Trophoblast cell (in vitro differentiated cells and primary cell): ENCODE data around the gene ABHD12B.

Experiments
- DNase-seq, 2 donors: peaks; one replicate each; pipeline ENCODE4 v3.0.0-alpha.2; 2016
- H2AFZ ChIP-seq: 2 replicates; pipeline ENCODE4 v1.6.1; 2013; ENCODE audit warnings: low read length, moderate library complexity, mild to moderate bottlenecking; ENCODE audit not compliant: insufficient read depth, poor library complexity
- H2AK5ac ChIP-seq: 2 replicates; pipeline ENCODE4 v1.6.1; 2013; ENCODE audit warnings: mild to moderate bottlenecking, low read length
- H2BK120ac ChIP-seq: 2 replicates; pipeline ENCODE4 v1.6.1; 2013; ENCODE audit warnings: low read length, mild to moderate bottlenecking, moderate library complexity; ENCODE audit not compliant: insufficient read depth, poor library complexity
- H2BK12ac ChIP-seq: 2 replicates; pipeline ENCODE4 v1.6.1; 2013; ENCODE audit warnings: mild to moderate bottlenecking, low read length, moderate library complexity
- H2BK5ac ChIP-seq: 2 replicates; pipeline ENCODE4 v1.6.1; 2013; ENCODE audit warnings: low read length, low read depth, moderate library complexity, mild to moderate bottlenecking; ENCODE audit not compliant: poor library complexity
- H3K14ac ChIP-seq: 2 replicates; pipeline ENCODE4 v1.6.1; 2013; ENCODE audit warnings: mild to moderate bottlenecking, low read length
- H3K18ac ChIP-seq: 2 replicates; pipeline ENCODE4 v1.6.1; 2013; ENCODE audit warnings: mild to moderate bottlenecking, low read length
- H3K23ac ChIP-seq: 2 replicates; pipeline ENCODE4 v1.6.1; 2013; ENCODE audit warnings: low read length
- H3K27ac ChIP-seq: 2 replicates; pipeline ENCODE4 v1.5.1; 2013; ENCODE audit warnings: low read depth, mild to moderate bottlenecking, inconsistent platforms, low read length, moderate library complexity
- H3K27me3 ChIP-seq: 2 replicates; pipeline ENCODE4 v1.6.1; 2013; ENCODE audit warnings: inconsistent platforms, mild to moderate bottlenecking, low read length, moderate library complexity; ENCODE audit not compliant: insufficient read depth
- H3K36me3 ChIP-seq, 2 experiments: 1 replicate in 1 of 2; 2 replicates in 1 of 2; pipeline ENCODE4 v1.6.1; 2013; ENCODE audit warnings: low read length in 2 of 2, mild to moderate bottlenecking in 2 of 2, moderate library complexity in 1 of 2; ENCODE audit not compliant: insufficient read depth in 2 of 2, control insufficient read depth in 1 of 2
- H3K4ac ChIP-seq: 2 replicates; pipeline ENCODE4 v1.6.1; 2013; ENCODE audit warnings: low read depth, mild to moderate bottlenecking, low read length, moderate library complexity
- H3K4me1 ChIP-seq, 2 experiments: 1 replicate in 1 of 2; 2 replicates in 1 of 2; pipeline ENCODE4 v1.6.1; 2013; ENCODE audit warnings: low read length in 2 of 2, mild to moderate bottlenecking in 2 of 2, moderate library complexity in 1 of 2; ENCODE audit not compliant: insufficient read depth in 2 of 2, control insufficient read depth in 1 of 2
- H3K4me2 ChIP-seq: 2 replicates; pipeline ENCODE4 v1.6.1; 2013; ENCODE audit warnings: inconsistent platforms, mild to moderate bottlenecking, low read length, moderate library complexity
- H3K4me3 ChIP-seq: 2 replicates; pipeline ENCODE4 v1.5.1; 2013; ENCODE audit warnings: mild to moderate bottlenecking, low read depth, low read length, inconsistent platforms
- H3K79me1 ChIP-seq: one replicate; pipeline ENCODE4 v1.6.1; 2013; ENCODE audit warnings: low read length
- H3K79me2 ChIP-seq: 2 replicates; pipeline ENCODE4 v1.6.1; 2013; ENCODE audit warnings: low read length, mild to moderate bottlenecking; ENCODE audit not compliant: control insufficient read depth, insufficient read depth, poor library complexity
- H3K9ac ChIP-seq: 2 replicates; pipeline ENCODE4 v1.6.1; 2013; ENCODE audit warnings: mild to moderate bottlenecking, low read length
- H3K9me3 ChIP-seq: 2 replicates; pipeline ENCODE4 v1.6.1; 2013; ENCODE audit warnings: low read depth, mild to moderate bottlenecking, control low read depth, inconsistent platforms, low read length; ENCODE audit not compliant: insufficient read depth
- H4K12ac ChIP-seq: 2 replicates; pipeline ENCODE4 v1.6.1; 2013; ENCODE audit warnings: low read depth, mild to moderate bottlenecking, low read length, moderate library complexity
- H4K8ac ChIP-seq: 2 replicates; pipeline ENCODE4 v1.6.1; 2013; ENCODE audit warnings: low read depth, mild to moderate bottlenecking, low read length, moderate library complexity
- H4K91ac ChIP-seq: one replicate; pipeline ENCODE4 v1.6.1; 2013; ENCODE audit warnings: low read depth, mild to moderate bottlenecking, low read length, moderate library complexity
- WGBS: extraction: QIAGEN DNeasy Blood & Tissue Kit; methylation state at CpG from one replicate; pipeline ENCODE4 v1.1.7; 2013; ENCODE audit warnings: missing lambda C conversion rate; ENCODE audit not compliant: insufficient read length, insufficient coverage; ENCODE audit errors: extremely low coverage; 5-methylcytosine and 5-hydroxymethylcytosine counted together

Gene ABHD12B

GRCh38 chr14:50924843-50925242, 53.0 kb downstream of the ABHD12B start:
- Histone ChIP-seq H3K23ac (no peak overlapping the region), H3K18ac (no peak overlapping the region)
- no CpG with 5 or more reads among the region's 4 CpGs for WGBS

GRCh38 chr14:50926851-50927386, 55.1 kb downstream of the ABHD12B start:
- Histone ChIP-seq H3K9me3 (no peaks in the 10 kb centered on the region), H3K27ac (no peak overlapping the region), H3K79me1 (no peaks in the 10 kb centered on the region), H3K4me3 (no peak overlapping the region), H2BK12ac (no peak overlapping the region), H3K4me2 (no peak overlapping the region), H3K36me3 (peaks cover 0 to 2% of the 10 kb centered on the region in 2 experiments), H3K9ac (no peak overlapping the region), H3K4me1 (peaks cover 0 to 1% of the 10 kb centered on the region in 2 experiments), H2BK120ac (no peak overlapping the region), H2BK5ac (no peak overlapping the region), H2AFZ (no peak overlapping the region), H4K91ac (no peak overlapping the region), H3K27me3 (no peaks in the 10 kb centered on the region), H3K18ac (no peak overlapping the region), H4K12ac (no peak overlapping the region), H4K8ac (no peak overlapping the region), H3K4ac (no peak overlapping the region), H3K79me2 (no peaks in the 10 kb centered on the region), H2AK5ac (no peak overlapping the region), H3K14ac (no peak overlapping the region), H3K23ac (no peak overlapping the region)
- no CpG with 5 or more reads among the region's 3 CpGs for WGBS
- DNase-seq: no peak

More at GRCh38 chr14:50924843-50925242, 53.0 kb downstream of the ABHD12B start:
- no peak overlapping the region for H2BK120ac ChIP-seq
- H3K4me1 ChIP-seq: peaks cover 5 to 8% of the 10 kb centered on the region in 2 experiments
- H3K79me1 ChIP-seq: no peaks in the 10 kb centered on the region
- peak in 1 of 2 donors; percentile 80 for DNase-seq
- H3K79me2 ChIP-seq: no peaks in the 10 kb centered on the region
- no peak overlapping the region for H3K9ac ChIP-seq
- H4K12ac ChIP-seq: no peak overlapping the region
- no peak overlapping the region for H3K4ac ChIP-seq
- H3K36me3 ChIP-seq: peaks cover 0 to 2% of the 10 kb centered on the region in 2 experiments
- H3K14ac ChIP-seq: no peak overlapping the region
- H3K9me3 ChIP-seq: no peaks in the 10 kb centered on the region
- no peak overlapping the region for H4K91ac ChIP-seq
- no peak overlapping the region for H4K8ac ChIP-seq
- H2BK12ac ChIP-seq: no peak overlapping the region
- H3K4me3 ChIP-seq: no peak overlapping the region
- no peak overlapping the region for H2AFZ ChIP-seq
- H3K4me2 ChIP-seq: no peak overlapping the region
- no peak overlapping the region for H3K27ac ChIP-seq
- no peak overlapping the region for H2BK5ac ChIP-seq
- H3K27me3 ChIP-seq: no peaks in the 10 kb centered on the region
- no peak overlapping the region for H2AK5ac ChIP-seq

GRCh38 chr14:50928002-50928635, 56.3 kb downstream of the ABHD12B start:
- Histone ChIP-seq H3K4me2 (no peak overlapping the region), H3K4me3 (no peak overlapping the region), H3K9me3 (no peaks in the 10 kb centered on the region), H3K79me2 (no peaks in the 10 kb centered on the region), H2AK5ac (no peak overlapping the region), H3K36me3 (no peaks in the 10 kb centered on the region), H2BK12ac (no peak overlapping the region), H2BK120ac (no peak overlapping the region), H3K27me3 (no peaks in the 10 kb centered on the region), H3K18ac (no peak overlapping the region), H3K23ac (no peak overlapping the region), H3K4ac (no peak overlapping the region), H4K91ac (no peak overlapping the region), H3K79me1 (no peaks in the 10 kb centered on the region), H3K4me1 (peaks cover 0 to 1% of the 10 kb centered on the region in 2 experiments), H3K14ac (no peak overlapping the region), H2BK5ac (no peak overlapping the region), H2AFZ (no peak overlapping the region), H3K27ac (no peak overlapping the region), H4K8ac (no peak overlapping the region), H4K12ac (no peak overlapping the region), H3K9ac (no peak overlapping the region)
- no CpG with 5 or more reads among the region's 6 CpGs for WGBS
- peak; percentile 65 to 75 for DNase-seq

GRCh38 chr14:50929506-50929905, 57.7 kb downstream of the ABHD12B start:
- Histone ChIP-seq H3K4me1 (peaks cover 0 to 1% of the 10 kb centered on the region in 2 experiments), H3K79me2 (no peaks in the 10 kb centered on the region), H3K27me3 (no peaks in the 10 kb centered on the region), H3K79me1 (no peaks in the 10 kb centered on the region), H3K9me3 (no peaks in the 10 kb centered on the region), H2AK5ac (no peak overlapping the region), H2BK120ac (no peak overlapping the region), H3K4me3 (no peak overlapping the region), H4K12ac (no peak overlapping the region), H3K18ac (no peak overlapping the region), H4K8ac (no peak overlapping the region), H3K4me2 (no peak overlapping the region), H3K4ac (no peak overlapping the region), H4K91ac (no peak overlapping the region), H3K14ac (no peak overlapping the region), H2BK5ac (no peak overlapping the region), H2AFZ (no peak overlapping the region), H3K27ac (no peak overlapping the region), H2BK12ac (no peak overlapping the region), H3K23ac (no peak overlapping the region), H3K36me3 (no peaks in the 10 kb centered on the region), H3K9ac (no peak overlapping the region)
- DNase-seq: no peak
- no CpG with 5 or more reads among the region's 2 CpGs for WGBS
